Fibroblast of skin of right quadriceps (primary cell): ENCODE results near the gene STON2.

Experiments
- DNase-seq: peaks from one replicate; pipeline ENCODE4 v3.0.0-alpha.2; 2013

Gene STON2

GRCh38 chr14:81329640-81330381 is 70.3 kb downstream of the STON2 start:
- DNase-seq: no peak

- DNase-seq: no peak
These were observed 73.7 kb downstream of the STON2 start for GRCh38 chr14:81326451-81326850.

- DNase-seq: no peak
These were observed 76.1 kb downstream of the STON2 start for GRCh38 chr14:81324011-81324410.

DNA sequence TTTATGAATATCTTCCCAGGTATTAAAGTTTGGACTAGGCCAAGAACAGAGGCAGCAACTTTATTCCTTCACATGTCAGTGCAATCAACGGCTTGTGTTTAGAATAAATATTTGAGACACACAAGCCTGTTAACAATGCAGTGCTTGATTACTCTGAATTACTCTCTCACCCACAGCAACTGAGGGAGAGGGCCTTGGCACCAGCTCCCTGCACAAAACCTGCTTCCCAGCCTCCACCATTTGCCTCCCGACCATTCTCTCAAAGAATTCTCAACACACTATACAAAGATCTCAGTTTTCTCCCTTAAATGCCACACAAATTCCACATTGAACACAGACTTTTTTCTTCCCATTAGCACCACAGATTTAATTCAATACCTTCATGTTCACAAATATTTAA is 77.0 kb downstream of the STON2 start:
- no peak for DNase-seq

DNA sequence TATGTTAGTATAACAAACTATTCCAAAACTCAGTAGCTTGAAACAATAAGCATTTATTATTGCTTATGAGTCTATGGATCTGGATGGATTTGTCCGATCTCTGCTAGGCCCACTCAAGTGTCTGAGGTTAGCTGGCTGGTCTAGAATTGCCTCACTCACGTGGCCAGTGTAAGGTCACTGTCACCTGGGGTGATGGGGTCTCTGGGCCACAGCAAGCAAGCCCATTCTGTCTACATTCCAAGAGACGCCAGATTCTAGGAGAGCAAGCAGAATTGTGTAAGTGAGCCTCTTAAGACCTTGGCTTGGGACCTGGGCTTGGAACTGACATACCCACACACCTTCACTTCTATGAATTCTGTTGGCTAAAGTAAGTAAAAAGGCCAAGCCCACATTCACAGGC is 80.2 kb downstream of the STON2 start:
- DNase-seq: no peak

DNA sequence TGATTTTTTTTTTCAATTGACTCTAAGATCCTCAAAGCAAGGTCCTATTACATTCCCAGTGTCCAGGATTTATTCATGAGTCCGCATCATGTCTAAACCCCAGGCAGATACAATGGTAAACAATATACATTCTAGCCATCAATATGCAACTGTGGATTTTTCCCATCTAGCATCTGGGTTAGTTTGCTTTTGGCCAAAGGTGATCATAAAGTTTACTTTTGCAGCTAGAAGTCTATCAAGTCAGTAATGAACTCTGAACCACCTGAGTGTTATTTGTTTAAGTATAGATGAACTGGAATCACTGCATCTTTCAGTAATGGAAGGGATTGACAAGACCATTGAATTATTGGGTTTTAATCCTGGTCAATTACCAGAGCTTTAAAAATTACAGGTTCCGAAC is 80.8 kb downstream of the STON2 start:
- DNase-seq: no peak

- no peak for DNase-seq
These were observed 84.8 kb downstream of the STON2 start for GRCh38 chr14:81315341-81315740.

DNA sequence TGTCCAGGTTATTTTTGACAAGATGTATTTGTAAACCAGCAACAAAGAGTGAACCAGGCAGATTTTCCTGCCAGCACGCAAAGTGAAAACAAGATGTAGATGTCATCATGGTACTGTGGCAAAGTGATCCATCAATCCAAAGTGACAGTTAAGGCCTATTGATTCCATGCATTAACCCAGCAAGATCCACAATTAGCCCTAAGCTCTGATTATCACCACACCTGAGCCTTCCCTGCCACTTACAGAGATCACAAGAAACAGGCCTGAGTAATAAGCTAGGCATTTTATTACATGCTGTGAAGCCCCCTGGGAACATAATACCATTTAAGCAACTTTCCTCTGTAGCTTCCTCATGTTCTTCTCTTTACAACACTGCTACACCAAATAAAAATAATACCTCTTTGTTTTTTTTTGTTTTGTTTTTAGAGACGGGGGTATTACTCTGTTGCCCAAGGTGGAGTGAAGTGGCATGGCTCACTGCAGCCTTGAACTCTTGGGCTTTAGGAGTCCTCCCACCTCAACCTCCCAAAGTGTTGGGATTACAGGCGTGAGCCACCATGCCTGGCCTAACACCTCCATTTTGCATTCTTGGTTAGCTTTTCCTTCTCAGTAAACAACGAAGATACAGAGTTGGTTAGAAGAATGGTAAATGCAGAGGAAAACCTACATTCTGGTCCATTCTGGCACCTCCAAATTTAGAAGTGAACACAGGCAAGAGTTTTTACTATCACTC is 85.5 kb downstream of the STON2 start:
- DNase-seq: no peak

- DNase-seq: peak; percentile 11
These were observed 86.2 kb downstream of the STON2 start for GRCh38 chr14:81313775-81314429.

DNA sequence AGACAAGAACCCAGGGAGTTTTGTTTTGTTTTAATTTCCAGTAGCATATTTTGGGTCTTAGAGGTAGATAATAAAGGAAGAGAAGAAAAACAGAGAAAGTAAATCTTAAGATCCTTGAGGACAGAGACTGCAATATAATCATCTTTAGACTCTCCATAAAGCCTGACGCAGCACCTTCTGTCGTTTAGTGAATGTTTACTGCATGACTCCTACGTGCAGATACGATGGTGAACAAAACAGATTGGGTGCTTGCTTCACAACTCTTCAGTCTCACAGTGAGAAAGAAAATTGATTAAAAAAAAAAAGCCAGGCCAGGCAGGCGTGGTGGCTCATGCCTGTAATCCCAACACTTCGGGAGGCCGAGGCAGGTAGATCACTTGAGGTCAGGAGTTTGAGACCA is 86.9 kb downstream of the STON2 start:
- no peak for DNase-seq

- no peak for DNase-seq
These were observed 87.7 kb downstream of the STON2 start for GRCh38 chr14:81312289-81312876.

- peak; percentile 3 for DNase-seq
These were observed 88.3 kb downstream of the STON2 start for GRCh38 chr14:81311778-81312177.

DNA sequence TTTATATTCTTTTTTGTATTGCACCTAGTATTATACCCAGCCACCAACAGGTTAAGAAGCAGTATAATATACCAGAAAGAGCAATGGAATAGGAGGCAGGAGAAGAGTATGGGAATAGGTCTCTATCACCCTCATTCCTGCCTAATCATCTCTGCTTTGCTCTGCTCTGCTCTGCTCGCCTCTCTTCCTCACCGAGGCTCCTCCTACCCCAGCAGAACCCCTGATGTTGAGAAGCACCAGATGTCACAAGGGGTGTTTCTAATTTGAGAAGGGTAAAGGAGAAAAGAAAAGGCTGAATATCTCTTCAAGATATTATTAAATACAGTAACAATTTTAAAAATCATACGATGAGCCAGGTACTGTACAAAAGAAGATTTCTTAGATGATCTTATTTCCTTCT is 89.0 kb downstream of the STON2 start:
- DNase-seq: no peak

DNA sequence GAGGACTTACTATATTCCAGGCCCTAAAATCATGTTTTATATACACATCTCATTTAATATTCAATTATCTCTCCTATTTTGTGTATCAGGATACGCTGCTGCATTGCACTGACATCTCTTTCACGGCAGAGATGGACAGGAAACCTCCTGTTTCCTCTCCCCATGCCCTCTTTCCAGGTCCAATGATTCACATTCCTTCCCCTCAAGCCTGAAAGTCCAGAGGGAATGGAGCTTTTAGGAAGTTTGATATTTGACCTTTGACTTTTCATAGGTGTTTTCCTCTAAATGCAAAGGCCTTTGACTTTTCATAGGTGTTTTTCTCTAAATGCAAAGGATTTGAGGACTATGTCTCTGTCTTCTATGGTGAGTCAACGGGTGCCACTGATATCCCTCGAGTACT is 89.5 kb downstream of the STON2 start:
- no peak for DNase-seq

GRCh38 chr14:81309511-81309910 is 90.6 kb downstream of the STON2 start:
- DNase-seq: no peak

- DNase-seq: no peak
These were observed 94.4 kb downstream of the STON2 start for GRCh38 chr14:81305743-81306142.

DNA sequence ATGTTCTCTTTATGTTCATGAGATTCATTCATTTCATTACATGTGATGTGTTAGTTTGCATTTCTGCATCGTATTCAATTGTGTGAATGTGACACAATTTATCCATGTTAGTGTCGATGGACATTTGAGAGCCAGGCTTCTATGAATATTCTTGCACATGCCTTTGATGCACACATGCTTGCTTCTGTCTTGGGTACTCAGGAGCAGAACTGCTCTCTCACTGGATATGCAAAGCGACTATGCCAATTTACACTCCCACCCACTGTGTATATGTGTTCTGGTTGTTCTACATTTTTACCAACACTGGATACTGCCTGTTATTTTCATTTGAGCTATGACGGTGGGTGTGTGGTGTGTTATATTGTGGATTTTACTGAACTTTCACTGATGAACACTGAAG is 95.1 kb downstream of the STON2 start:
- DNase-seq: no peak

DNA sequence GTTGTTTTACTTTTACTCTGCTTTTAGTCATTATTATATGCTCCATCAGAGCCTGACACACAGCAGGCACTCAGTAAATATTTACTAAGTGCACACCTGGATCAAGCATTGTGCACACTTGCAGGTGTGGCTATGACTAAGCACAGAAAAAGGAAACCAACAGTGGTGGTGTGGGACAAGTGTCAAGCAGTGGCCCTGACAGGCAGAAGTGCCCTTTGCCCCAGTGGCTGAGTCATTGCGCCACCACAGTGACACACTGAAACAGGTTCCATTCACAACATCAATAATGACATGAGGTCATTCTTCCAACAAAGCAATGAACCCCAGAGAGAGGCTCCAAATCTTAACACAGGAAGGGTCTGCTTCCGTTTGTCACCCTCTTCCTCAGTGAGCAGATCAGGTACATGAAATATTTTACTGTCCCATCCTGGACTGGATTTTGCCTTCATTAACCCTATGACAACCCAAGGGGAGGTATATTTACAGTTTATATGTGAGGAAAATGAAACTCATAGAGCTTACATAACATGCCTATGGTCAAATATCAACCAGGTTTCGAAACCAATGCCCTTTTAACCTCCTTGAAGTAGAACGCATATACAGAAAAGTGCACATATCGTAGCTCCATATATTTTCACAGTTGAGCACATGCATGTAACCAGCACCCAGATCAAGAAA is 96.7 kb downstream of the STON2 start:
- DNase-seq: no peak

DNA sequence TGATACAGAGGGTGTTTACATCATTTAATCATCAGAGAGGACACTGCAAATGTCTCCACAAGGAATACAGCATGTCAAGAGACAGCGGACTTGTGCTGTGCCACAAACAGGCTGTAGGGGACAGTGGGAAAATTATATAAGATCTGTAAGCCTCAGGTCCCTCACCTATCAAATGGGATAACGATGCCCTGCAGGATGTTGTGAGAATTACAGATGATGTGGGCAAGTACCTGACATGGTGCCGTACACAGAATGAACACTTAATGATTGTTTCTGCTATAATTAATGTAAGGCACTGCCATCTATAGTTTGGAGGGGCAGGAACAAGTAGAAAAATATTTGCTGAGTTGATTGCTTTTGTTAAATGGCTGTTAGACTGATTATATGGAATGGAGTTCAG is 97.5 kb downstream of the STON2 start:
- DNase-seq: no peak

DNA sequence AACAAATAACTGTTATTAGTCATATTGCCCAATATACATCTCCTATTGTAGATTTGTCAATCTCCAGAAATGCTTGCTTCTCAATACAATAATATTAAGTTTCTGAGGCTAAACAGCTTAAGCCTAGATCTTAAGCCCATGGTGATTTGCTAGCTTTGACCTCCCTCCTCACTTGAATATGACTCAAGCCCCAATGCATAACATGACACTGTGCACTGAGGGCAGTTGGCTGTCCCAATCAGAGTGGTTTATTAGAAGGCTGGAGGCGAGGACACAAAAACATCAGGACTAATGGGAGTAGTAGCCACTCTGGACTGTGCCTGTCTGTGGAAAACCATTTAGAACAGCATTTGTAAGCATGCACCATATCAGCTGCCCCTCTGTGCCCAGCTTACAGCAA is 98.3 kb downstream of the STON2 start:
- no peak for DNase-seq

- DNase-seq: no peak
These were observed 98.8 kb downstream of the STON2 start for GRCh38 chr14:81301371-81301770.

DNA sequence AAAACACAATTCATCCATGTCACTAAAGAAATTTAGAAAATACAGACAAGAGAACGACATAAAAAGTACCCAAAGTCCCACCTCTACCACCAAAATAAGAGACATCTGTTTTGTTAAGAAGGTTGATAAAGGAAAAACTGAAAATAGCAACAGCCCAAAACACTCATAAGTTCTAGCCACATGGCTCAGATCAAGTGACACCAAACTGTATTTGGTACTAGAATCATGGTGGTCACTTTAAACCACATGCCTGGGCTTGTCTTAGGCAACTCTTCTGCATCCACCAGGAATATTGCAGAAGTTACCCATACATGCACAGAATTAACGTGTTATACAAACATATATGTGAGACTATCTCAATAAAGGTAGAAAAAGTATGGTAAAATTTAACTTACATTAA is 101.2 kb downstream of the STON2 start:
- no peak for DNase-seq

DNA sequence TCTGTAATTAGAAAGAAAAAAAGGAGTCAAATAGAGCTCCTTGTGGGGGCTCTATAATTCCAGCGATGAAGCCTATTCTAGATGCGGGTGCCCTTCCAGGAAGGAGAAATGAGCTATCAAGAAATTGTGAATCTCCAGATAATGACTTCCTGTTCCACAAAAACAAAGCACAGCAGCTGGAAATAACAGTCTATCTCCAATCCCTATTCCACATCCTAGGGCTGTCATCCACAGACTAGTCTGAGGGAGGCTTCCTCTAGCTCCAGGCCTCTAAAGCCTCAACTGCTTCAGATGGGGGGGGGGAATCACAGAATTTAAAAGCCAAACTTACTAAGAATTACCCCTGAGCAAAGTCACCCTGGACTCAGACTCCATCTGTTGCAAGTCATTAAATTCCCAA is 102.0 kb downstream of the STON2 start:
- DNase-seq: no peak
